HCT116 (cell line): ENCODE data around the gene TLE4. TPM values are rescaled to one million over a fixed set of nuclear protein-coding genes. Genes with fewer than 3 reads are reported as not detected.

Experiments used
- ATAC-seq: fragments of 200-7000 bp; cut with Tn5 transposase; 2 replicates; pipeline ENCODE4 v1.9.1; 2020; ENCODE audit warnings: mild to moderate bottlenecking, moderate library complexity
- BruUV-seq: library from RNA; stranded (reverse); fragments of 400-500 nt; replicated peaks from 2 replicates; lab custom pipeline; 2021; lab: Mats Ljungman, UMichigan
- CTCF ChIA-PET: fragments of 300-600 bp; sonication (Branson Sonifier 250); formaldehyde crosslinking; loops from one replicate; lab custom pipeline; 2021; ENCODE audit warnings: antibody characterized with exemption; lab: Charles Lee
- POLR2A ChIA-PET: fragments of 300-600, 350-600 bp; sonication (Branson Sonifier 250); formaldehyde crosslinking; loops from one replicate; lab custom pipeline; 2021; ENCODE audit warnings: antibody characterized with exemption; lab: Charles Lee
- RAD21 ChIA-PET, 2 experiments: fragments of 300-600 bp; sonication (Branson Sonifier 250); formaldehyde crosslinking; loops; one replicate each; lab custom pipeline; 2023; ENCODE audit warnings: low total read pairs in 2 of 2; ENCODE audit not compliant: uncharacterized antibody in 2 of 2, unreplicated experiment in 2 of 2, low non-redundant PET in 1 of 2; lab: Charles Lee
- DNase-seq: peaks from one replicate; pipeline ENCODE4 v3.0.0-alpha.2; 2010; ENCODE audit warnings: low read depth, low spot score
- H2AFZ ChIP-seq: fragments of 200-600 bp; shearing (Covaris generic), sonication (generic); 2 replicates; pipeline ENCODE4 v1.6.1; 2017; ENCODE audit warnings: low read depth, mixed run types, mixed read lengths, antibody characterized with exemption, low read length; ENCODE audit not compliant: poor library complexity, severe bottlenecking
- H3K27ac ChIP-seq: 2 replicates; pipeline ENCODE4 v1.5.1; 2012; ENCODE audit warnings: low read depth, low read length
- H3K27me3 ChIP-seq: fragments of 200-600 bp; sonication (generic); 2 replicates; pipeline ENCODE4 v1.6.1; 2016; ENCODE audit warnings: mixed run types, low read length, mixed read lengths; ENCODE audit not compliant: insufficient read depth
- H3K36me3 ChIP-seq, 2 experiments: fragments of 200-500 bp in 1 of 2; fragments of 200-600 bp in 1 of 2; sonication (Bioruptor generic) in 1 of 2; sonication (generic) in 1 of 2; 2 replicates each; pipeline versions ENCODE4 v1.5.1 to v1.6.1; 2014 to 2016; ENCODE audit warnings: low read length in 2 of 2, inconsistent platforms in 1 of 2, mixed read lengths in 1 of 2, mixed run types in 1 of 2; ENCODE audit not compliant: insufficient read depth in 2 of 2, control insufficient read depth in 1 of 2
- H3K4me1 ChIP-seq, 2 experiments: fragments of 200-600 bp in 1 of 2; sonication (generic) in 1 of 2; 2 replicates each; pipeline versions ENCODE4 v1.5.1 to v1.6.1; 2012 to 2017; ENCODE audit warnings: low read length in 2 of 2, inconsistent platforms in 1 of 2, mild to moderate bottlenecking in 1 of 2, mixed read lengths in 1 of 2, mixed run types in 1 of 2, moderate library complexity in 1 of 2; ENCODE audit not compliant: insufficient read depth in 2 of 2, control insufficient read depth in 1 of 2
- H3K4me2 ChIP-seq: fragments of 200-600 bp; sonication (generic); 2 replicates; pipeline ENCODE4 v1.6.1; 2017; ENCODE audit warnings: mixed run types, low read length, mixed read lengths
- H3K4me3 ChIP-seq, 2 experiments: fragments of 200-600 bp in 1 of 2; sonication (generic) in 1 of 2; replicated peaks in 1 of 2; 2 replicates each; pipeline ENCODE4 v1.5.1; 2011 to 2016; ENCODE audit warnings: low read length in 2 of 2, control low read depth in 1 of 2, low read depth in 1 of 2, mild to moderate bottlenecking in 1 of 2, mixed read lengths in 1 of 2, mixed run types in 1 of 2
- H3K79me2 ChIP-seq: fragments of 200-600 bp; sonication (generic); 2 replicates; pipeline ENCODE4 v1.6.1; 2017; ENCODE audit warnings: mild to moderate bottlenecking, mixed run types, low read length, moderate library complexity, mixed read lengths; ENCODE audit not compliant: insufficient read depth
- H3K9ac ChIP-seq: fragments of 200-600 bp; sonication (generic); 2 replicates; pipeline ENCODE4 v1.6.1; 2016; ENCODE audit warnings: low read length, mixed read lengths
- H3K9me2 ChIP-seq: fragments of 200-600 bp; sonication (generic), shearing (Covaris generic); 2 replicates; pipeline ENCODE4 v1.6.1; 2017; ENCODE audit warnings: mixed run types, mild to moderate bottlenecking, moderate library complexity; ENCODE audit not compliant: insufficient read depth
- H3K9me3 ChIP-seq, 2 experiments: fragments of 200-500 bp in 1 of 2; fragments of 200-600 bp in 1 of 2; sonication (Bioruptor generic) in 1 of 2; sonication (generic) in 1 of 2; 2 replicates each; pipeline ENCODE4 v1.6.1; 2014 to 2017; ENCODE audit warnings: low read length in 2 of 2, mixed read lengths in 2 of 2, inconsistent platforms in 1 of 2, low read depth in 1 of 2, mild to moderate bottlenecking in 1 of 2, mixed run types in 1 of 2, moderate library complexity in 1 of 2; ENCODE audit not compliant: control insufficient read depth in 1 of 2, insufficient read depth in 1 of 2
- H4K20me1 ChIP-seq: fragments of 200-600 bp; sonication (generic), shearing (Covaris generic); 2 replicates; pipeline ENCODE4 v1.6.1; 2017; ENCODE audit warnings: mixed run types, mild to moderate bottlenecking, moderate library complexity; ENCODE audit not compliant: insufficient read depth
- CEBPB ChIP-seq: IDR thresholded peaks from 2 replicates; pipeline ENCODE4 v1.6.1; 2012; ENCODE audit warnings: low read depth
- EGR1 ChIP-seq: IDR thresholded peaks from 2 replicates; pipeline ENCODE4 v1.6.1; 2012; ENCODE audit warnings: low read depth
- ELF1 ChIP-seq: IDR thresholded peaks from 2 replicates; pipeline ENCODE4 v1.6.1; 2012; ENCODE audit warnings: low read depth, borderline replicate concordance
- EZH2phosphoT487 ChIP-seq: fragments of 200-600 bp; IDR thresholded peaks from 2 replicates; pipeline ENCODE4 v1.6.1; 2018; ENCODE audit warnings: antibody characterized with exemption, borderline replicate concordance
- FOSL1 ChIP-seq: IDR thresholded peaks from 2 replicates; pipeline ENCODE4 v1.6.1; 2012; ENCODE audit warnings: low read depth
- JUND ChIP-seq: IDR thresholded peaks from 2 replicates; pipeline ENCODE4 v1.6.1; 2012
- POLR2A ChIP-seq: IDR thresholded peaks from 2 replicates; pipeline ENCODE4 v1.7.0; 2011; ENCODE audit warnings: borderline replicate concordance; ENCODE audit not compliant: insufficient read depth, insufficient read length; ENCODE audit errors: extremely low read depth
- SRF ChIP-seq: IDR thresholded peaks from 2 replicates; pipeline ENCODE4 v1.6.1; 2012; ENCODE audit warnings: low read depth
- TCF7L2 ChIP-seq: IDR thresholded peaks from 2 replicates; pipeline ENCODE4 v1.7.0; 2011; ENCODE audit warnings: borderline replicate concordance, inconsistent platforms; ENCODE audit not compliant: insufficient read depth, insufficient read length; ENCODE audit errors: extremely low read depth
- YY1 ChIP-seq: IDR thresholded peaks from 2 replicates; pipeline ENCODE4 v1.6.1; 2011; ENCODE audit warnings: low read length, low read depth, moderate library complexity, mild to moderate bottlenecking; ENCODE audit not compliant: insufficient replicate concordance; ENCODE audit errors: extremely low read depth
- intact Hi-C: fragments of 100-400 bp; cut with micrococcal nuclease; formaldehyde crosslinking; loops from 2 replicates; pipeline ENCODE4 v1.10.0; 2022
- total RNA-seq: library from RNA; stranded (reverse); gene quantifications from one replicate; pipeline ENCODE4 v1.2.1, GENCODE V29; 2021; ENCODE audit not compliant: unreplicated experiment
- TF ChIP-seq, protein P1 (sequence below): IDR thresholded peaks from 2 replicates; pipeline ENCODE4 v1.6.1; 2011; ENCODE audit warnings: mild to moderate bottlenecking, low read length, moderate library complexity; ENCODE audit not compliant: insufficient replicate concordance; ENCODE audit errors: extremely low read depth

Gene TLE4
- total RNA-seq, 1 experiment from 2014 or later, result 0.39 TPM

DNA sequence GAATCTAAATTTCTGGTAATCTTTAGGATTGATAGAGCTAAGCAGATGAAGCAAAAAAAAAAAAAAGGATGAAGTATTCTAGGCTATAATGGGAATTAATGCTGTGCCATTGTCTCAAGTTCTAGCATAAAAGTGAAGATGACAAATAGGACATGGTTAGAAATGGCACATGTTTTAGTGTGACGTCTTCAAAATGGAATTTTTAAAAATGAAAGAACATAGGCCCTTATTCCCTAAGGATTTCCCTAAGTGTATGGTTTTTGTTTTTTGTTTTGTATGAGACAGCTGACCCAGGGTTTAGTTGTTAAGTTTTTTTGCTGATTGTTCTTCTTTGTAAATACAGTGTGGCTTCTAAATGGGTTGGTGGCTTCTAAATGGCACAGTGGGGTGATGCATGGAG is 7.1 kb downstream of the TLE4 start:
- no peak overlapping the region for H2AFZ ChIP-seq
- BruUV-seq, result no TSS peak
- no peak for DNase-seq
- no peak overlapping the region for H3K9ac ChIP-seq
- TF ChIP-seq YY1, result no peak
- TF ChIP-seq EZH2phosphoT487, result no peak
- no peak for TF ChIP-seq SRF
- TF ChIP-seq POLR2A, result no peak
- no peak for TF ChIP-seq CEBPB
- no peak for TF ChIP-seq EGR1
- TF ChIP-seq TCF7L2, result no peak
- no peak overlapping the region for H3K4me3 ChIP-seq
- CTCF ChIA-PET, result no interaction called here
- H4K20me1 ChIP-seq, result no peaks in the 10 kb centered on the region
- no peak overlapping the region for H3K4me2 ChIP-seq
- POLR2A ChIA-PET, result no interaction called here
- no peaks in the 10 kb centered on the region for H3K36me3 ChIP-seq
- intact Hi-C loops, result no loop called here
- ATAC-seq, result no peak
- no peaks in the 10 kb centered on the region for H3K79me2 ChIP-seq
- no peaks in the 10 kb centered on the region for H3K27me3 ChIP-seq
- no peaks in the 10 kb centered on the region for H3K9me2 ChIP-seq
- RAD21 ChIA-PET, result no interaction called here
- no peaks in the 10 kb centered on the region for H3K4me1 ChIP-seq
- no peak overlapping the region for H3K27ac ChIP-seq
- peaks cover 0 to 18% of the 10 kb centered on the region in 2 experiments; a peak in 2 of 4 replicates for H3K9me3 ChIP-seq

DNA sequence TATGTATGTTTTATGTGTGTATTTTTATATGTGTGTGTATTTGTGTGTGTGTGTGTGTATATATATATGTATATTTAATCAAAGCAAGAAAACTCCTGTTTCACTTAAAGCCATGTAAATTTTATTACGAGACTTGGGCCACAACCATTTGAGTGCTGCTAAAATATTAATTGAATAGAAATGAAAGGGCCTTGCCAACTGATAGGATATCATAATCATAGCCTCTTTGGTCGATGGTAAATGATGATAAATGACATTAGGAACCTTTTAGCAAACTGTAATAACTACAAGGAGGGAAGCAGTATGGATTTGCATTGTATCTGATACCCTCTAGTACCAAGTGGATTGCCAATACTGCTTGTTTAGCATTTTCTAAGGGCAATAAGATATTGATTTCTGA is 7.9 kb downstream of the TLE4 start:
- intact Hi-C loops, result no loop called here
- Histone ChIP-seq H3K9me3 (peaks cover 0 to 18% of the 10 kb centered on the region in 2 experiments; a peak in 2 of 4 replicates), H4K20me1 (no peaks in the 10 kb centered on the region), H3K9ac (no peak overlapping the region), H3K4me3 (no peak overlapping the region), H3K27me3 (no peaks in the 10 kb centered on the region), H2AFZ (no peak overlapping the region), H3K79me2 (no peaks in the 10 kb centered on the region), H3K4me1 (no peaks in the 10 kb centered on the region), H3K27ac (no peak overlapping the region), H3K9me2 (no peaks in the 10 kb centered on the region), H3K4me2 (no peak overlapping the region), H3K36me3 (no peaks in the 10 kb centered on the region)
- DNase-seq (no peak), ATAC-seq (no peak)
- TF ChIP-seq FOSL1 (no peak), JUND (no peak), ELF1 (no peak), EZH2phosphoT487 (no peak), EGR1 (no peak), POLR2A (no peak), SRF (no peak), YY1 (no peak)
- TF ChIP-seq, protein P1, sequence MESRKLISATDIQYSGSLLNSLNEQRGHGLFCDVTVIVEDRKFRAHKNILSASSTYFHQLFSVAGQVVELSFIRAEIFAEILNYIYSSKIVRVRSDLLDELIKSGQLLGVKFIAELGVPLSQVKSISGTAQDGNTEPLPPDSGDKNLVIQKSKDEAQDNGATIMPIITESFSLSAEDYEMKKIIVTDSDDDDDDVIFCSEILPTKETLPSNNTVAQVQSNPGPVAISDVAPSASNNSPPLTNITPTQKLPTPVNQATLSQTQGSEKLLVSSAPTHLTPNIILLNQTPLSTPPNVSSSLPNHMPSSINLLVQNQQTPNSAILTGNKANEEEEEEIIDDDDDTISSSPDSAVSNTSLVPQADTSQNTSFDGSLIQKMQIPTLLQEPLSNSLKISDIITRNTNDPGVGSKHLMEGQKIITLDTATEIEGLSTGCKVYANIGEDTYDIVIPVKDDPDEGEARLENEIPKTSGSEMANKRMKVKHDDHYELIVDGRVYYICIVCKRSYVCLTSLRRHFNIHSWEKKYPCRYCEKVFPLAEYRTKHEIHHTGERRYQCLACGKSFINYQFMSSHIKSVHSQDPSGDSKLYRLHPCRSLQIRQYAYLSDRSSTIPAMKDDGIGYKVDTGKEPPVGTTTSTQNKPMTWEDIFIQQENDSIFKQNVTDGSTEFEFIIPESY, result no peak
- BruUV-seq, result no TSS peak
- RAD21 ChIA-PET, result no interaction called here
- POLR2A ChIA-PET, result no interaction called here
- CTCF ChIA-PET, result no interaction called here
